GM18519 (cell line): Measurements from ENCODE around the gene VEZF1.

Experiments used
- ATAC-seq: cut with Tn5 transposase; IDR thresholded peaks from one replicate; pipeline ENCODE4 v1.9.1; 2021; ENCODE audit warnings: mild to moderate bottlenecking, moderate library complexity; ENCODE audit not compliant: unreplicated experiment, low FRiP score

Gene VEZF1

DNA sequence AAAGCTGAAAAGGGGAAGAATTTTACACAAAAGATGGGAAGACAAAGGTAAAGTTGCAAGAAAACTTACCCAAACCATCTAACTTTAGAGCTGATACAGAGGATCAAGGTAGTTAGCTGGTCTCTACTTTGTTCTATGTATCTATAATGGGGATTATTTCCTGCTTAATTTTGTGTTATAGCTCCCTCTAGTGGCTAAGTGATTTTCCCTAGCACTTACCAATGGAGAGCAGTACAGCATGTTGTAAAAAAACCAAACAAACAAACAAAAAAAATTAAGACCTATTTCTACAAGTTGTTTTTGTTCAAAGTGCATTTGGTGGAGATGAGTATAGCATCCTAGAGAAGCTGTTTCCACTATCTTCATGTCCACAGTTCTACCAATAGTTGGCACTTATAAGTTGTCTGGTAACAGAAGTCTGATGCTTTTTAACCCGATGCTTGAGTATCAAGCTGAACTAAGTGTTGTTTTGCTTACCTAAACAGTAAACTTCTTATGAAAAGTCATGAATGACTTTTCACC is 11.5 kb upstream of the VEZF1 start:
- ATAC-seq = no peak

- no peak for ATAC-seq
These were observed 11.0 kb upstream of the VEZF1 start for GRCh38 chr17:57999010-57999495.

GRCh38 chr17:57997085-57997809 is 9.2 kb upstream of the VEZF1 start:
- no peak for ATAC-seq

- no peak for ATAC-seq
These were observed 7.3 kb upstream of the VEZF1 start for GRCh38 chr17:57995076-57995956.

GRCh38 chr17:57994436-57994835 is 6.4 kb upstream of the VEZF1 start:
- ATAC-seq = no peak

- ATAC-seq = no peak
These were observed 5.7 kb upstream of the VEZF1 start for GRCh38 chr17:57993471-57994365.

GRCh38 chr17:57991537-57991936 is 3.5 kb upstream of the VEZF1 start:
- no peak for ATAC-seq

- ATAC-seq = no peak
These were observed 2.0 kb upstream of the VEZF1 start for GRCh38 chr17:57990037-57990436.

GRCh38 chr17:57988301-57989250 is 522 bp upstream of the VEZF1 start:
- no peak for ATAC-seq

DNA sequence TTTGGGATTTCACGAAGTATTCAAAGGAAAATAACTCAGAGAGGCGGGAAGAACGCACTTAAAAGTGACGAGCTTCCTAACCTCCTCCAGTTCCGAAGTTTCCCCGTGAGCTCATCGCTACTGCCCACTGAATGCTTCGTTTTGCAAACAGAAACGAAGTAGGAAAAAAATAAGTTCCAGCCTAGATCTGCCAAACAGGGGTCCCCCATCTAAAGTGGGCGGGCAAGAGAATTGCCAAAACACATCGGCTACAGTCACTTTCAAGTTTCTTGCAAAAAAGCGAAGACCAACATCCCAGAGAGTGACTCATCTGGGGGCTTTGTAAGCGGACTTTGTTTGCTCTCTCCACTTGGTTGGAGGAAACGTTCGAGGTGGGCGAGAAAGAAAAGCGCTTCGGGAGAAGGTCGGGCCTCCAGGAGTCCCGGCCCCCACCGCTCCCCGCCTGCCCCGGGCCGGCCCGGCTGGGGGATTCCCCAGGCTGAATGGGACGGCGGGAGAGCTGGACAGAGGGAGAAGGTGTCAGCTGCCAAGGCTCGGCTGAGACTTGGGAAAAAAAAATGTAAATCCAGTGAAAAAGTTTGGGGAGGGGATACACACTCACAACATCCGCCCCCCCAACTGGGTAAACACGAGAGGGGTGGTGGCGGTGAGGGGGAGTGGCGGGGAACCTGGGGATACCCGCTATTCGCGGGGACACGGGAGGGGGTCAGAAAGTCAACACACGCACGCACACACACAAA is 1.0 kb downstream of the VEZF1 start:
- ATAC-seq = no peak

DNA sequence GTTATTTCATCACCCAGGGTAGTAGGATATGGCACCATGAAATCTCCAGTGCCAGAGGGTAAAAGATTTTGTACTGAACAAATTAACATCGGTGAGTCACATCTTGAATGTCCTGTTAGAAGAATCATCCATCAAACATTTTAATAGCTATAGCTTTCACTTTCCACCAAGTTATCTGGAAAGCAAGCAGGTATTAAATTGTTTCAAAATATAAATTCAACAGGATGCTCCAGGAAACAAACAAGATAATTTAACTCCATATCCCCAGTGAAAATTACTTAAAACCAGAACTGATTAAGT is 2.4 kb downstream of the VEZF1 start:
- no peak for ATAC-seq

GRCh38 chr17:57984936-57985674 is 2.9 kb downstream of the VEZF1 start:
- ATAC-seq = no peak

DNA sequence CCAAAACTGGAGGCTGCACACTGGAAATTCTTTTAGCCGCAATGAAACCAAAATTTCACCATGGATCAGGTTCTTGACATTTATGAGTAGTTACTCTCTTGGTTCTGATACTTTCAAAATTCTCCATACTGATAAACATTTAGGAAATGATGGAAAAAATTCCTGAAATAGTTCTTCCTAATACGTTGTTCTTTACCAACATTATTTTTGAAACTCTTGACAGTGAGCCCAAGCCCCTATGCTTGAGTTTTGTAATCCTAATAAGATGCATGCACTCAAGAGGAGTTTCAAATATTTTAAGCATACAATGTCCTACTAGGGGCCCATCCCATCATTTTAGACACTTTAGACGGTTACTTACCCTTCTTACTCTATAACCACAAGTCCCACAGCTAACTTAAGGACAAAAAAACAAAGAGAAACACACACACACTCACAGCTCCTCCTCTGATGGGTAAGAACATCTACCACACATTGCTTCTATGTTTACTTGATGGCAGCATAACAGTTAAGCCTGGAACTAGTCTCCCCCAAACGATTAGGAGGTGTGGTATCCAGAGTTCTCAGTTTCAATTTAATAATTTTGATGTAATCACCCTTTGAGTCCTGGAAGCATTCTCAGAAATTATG is 3.7 kb downstream of the VEZF1 start:
- ATAC-seq = no peak

GRCh38 chr17:57983446-57983845 is 4.6 kb downstream of the VEZF1 start:
- ATAC-seq = no peak

DNA sequence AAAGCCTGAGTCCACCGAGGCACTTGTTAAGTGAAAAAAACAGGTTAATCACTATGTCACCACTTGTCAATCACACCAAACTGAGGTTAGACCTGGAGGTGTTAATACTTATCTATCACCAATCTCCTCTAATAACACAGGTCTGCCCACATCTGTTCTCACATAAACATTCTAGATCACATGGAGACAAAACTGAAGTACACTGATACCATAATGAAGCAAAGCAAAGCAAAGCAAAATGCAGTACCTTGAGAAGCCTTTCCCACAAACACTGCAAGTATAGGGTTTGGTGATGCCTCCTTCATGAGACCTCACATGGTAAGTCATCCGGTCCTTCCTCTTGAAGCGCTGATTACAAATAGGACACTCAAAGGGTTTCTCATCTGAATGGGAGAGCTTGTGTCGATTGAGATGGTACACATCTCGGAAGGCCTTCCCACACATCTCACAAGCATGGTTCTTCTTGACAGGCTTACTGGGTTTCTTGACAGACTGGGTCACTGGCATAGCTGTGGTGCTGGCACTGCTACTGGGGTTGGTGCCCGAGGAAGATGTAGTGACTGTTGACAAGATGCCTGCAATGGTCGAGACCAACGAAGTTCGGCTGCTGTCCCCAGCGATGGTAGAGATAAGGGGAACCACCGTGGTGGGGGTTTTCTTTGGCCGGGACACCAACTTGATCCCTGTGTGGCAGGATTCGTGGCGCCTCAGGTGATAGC is 5.4 kb downstream of the VEZF1 start:
- no peak for ATAC-seq

DNA sequence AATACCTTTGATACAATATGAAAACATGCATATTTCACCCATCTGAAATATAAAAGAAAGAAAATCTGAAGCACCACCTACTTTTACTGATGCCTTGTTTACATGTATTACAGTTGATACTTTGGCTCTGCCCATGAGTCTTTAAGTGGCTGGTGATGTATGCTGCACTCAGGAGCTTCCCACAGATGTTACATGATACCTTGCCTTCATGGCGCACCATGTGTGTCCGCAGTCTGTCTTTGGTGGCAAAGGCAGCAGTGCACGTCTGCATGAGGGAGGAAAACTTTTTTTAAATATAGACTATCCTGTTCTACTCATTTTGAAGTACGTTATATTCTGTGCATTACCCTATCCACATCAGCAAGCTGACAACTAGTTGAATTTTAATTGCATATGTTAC is 7.5 kb downstream of the VEZF1 start:
- no peak for ATAC-seq

- ATAC-seq = no peak
These were observed 9.0 kb downstream of the VEZF1 start for GRCh38 chr17:57979076-57979475.
